HG02981 (cell line): ENCODE data around the gene MTCL1.

Experiments
- ATAC-seq: cut with Tn5 transposase; IDR thresholded peaks from one replicate; pipeline ENCODE4 v1.9.1; 2021; ENCODE audit warnings: mild to moderate bottlenecking, moderate library complexity; ENCODE audit not compliant: unreplicated experiment

The MTCL1 gene

DNA sequence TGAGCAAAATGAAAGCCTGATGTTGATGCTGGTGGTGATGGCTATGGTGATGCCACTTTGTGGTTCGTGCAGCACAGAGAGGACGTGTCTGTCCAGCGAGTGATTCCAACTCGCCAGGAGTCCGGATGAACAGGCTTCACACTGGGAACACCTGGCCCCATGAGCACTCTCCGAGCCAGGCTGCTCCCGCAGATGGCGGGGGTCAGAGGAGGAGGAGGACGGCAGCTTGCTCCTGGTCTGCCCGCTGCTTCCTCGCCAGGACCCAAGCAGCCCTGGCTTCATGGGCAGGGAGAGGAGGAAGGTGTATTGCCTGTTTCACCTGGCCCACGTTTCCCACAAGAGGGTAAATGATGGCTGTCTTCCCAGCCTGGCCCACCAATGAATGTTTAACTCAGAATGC, 121.6 kb downstream of the MTCL1 start:
- ATAC-seq: no peak

DNA sequence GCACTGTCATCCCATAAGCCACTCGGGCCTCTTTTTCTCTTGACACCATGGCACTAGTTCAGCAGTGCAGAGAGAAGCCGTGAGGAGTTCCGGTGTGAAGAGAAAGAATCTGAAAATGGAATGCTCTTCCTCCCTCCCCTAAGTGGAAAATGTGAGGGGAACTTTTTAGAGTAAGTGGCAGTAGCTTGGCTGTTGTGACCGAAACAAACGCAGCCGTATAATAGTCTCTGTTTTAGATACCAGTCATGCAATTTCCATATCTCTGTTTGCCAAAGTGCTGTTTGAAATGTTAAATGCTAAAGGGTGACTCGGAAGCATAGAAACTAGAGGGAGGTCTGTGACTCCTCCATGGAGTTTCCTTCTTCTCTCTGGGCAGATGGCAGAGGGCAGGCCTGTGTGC, 122.9 kb downstream of the MTCL1 start:
- ATAC-seq: no peak

- no peak for ATAC-seq
Measured at GRCh38 chr18:8828798-8829197, 123.4 kb downstream of the MTCL1 start.

DNA sequence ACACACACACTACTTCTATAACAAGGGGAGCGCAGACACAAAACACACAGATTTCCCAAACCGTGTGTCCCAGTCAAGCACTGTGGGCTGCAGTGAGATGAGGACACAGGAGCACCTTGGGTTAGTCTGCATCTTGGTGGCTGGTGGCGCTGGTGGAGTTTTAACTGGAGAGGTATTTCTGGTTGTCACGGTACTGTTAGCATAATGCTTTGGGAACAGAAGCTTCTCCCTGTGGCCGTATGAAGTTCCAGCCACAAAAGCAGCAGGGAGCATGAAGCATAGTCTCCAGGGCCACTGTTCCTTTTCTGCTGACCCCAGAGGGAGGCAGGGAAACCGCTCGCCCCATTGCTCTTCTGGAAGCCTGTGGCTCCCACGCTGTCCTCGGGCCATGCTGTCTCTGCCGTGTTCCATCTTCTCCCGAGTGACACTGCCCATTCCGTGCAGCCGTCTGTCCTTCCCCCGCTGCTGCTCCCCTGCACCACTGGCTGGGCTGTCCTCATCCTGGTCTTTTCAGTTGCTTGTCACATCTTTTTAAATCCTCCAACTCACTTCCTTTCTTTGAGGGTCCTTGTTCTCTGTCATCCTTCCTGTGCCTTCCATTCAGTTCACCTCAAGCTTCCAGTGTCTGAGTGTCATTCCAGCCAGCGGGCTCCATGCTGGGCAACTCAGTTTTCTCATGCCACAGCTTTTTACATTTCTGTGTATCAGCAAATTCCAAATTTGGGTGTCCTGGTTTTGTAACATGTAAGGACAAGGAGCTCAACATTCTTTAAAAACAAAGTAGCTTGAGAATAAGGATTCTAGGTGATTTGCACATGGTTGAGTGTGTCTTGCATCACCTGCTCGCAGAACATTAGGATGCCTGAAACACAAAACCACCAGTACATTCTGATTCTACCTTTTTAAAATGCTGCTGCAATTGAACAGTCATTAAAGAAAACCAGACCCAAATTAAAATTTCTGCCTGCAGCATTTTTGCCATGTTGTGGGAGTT, 125.0 kb downstream of the MTCL1 start:
- no peak for ATAC-seq

- no peak for ATAC-seq
Measured at GRCh38 chr18:8831112-8831511, 125.8 kb downstream of the MTCL1 start.

- ATAC-seq: no peak
Measured at GRCh38 chr18:8831531-8831930, 126.2 kb downstream of the MTCL1 start.

GRCh38 chr18:8833480-8833879, 128.1 kb downstream of the MTCL1 start:
- no peak for ATAC-seq

- no peak for ATAC-seq
Measured at GRCh38 chr18:8834881-8835280, 129.5 kb downstream of the MTCL1 start.

DNA sequence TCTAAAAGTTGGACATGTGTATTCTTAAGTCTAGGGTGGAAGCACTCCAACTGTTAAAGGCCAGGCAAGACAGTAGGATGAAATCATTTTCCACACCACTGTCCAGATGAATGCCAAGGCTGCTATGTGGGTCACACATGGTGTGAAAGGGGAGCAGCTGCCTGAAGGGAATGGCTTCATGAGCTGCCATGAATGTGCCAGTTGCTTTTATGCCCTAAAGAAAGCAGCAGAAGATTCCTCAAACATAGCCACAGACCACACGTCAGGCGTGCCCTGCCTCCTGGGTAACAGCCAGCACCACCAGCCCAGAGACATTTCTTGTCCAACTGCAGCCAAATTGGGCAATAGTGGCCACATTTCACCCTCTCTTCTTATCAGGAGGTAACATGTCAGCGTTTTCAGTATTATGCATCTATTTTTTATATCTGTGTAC, 130.2 kb downstream of the MTCL1 start:
- no peak for ATAC-seq

DNA sequence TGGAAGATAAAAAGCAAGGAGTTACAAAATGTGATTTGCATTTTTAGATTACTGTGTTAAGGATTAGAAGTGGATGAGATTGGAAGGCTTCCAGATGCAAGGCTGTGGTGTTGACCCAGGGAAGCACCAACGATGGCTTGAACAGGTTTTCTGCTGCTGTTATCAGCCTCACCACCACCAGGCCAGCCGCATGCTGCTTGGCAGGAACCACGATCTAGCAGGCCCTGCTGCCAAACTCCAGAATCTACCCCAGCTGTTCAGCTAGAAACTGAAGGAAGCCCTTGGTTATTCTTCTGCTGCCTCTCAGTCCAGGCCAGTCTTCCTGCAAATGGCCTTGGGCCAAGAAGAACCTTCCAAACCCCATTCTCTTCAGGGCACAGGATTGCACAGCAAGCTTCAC, 133.9 kb downstream of the MTCL1 start:
- no peak for ATAC-seq

DNA sequence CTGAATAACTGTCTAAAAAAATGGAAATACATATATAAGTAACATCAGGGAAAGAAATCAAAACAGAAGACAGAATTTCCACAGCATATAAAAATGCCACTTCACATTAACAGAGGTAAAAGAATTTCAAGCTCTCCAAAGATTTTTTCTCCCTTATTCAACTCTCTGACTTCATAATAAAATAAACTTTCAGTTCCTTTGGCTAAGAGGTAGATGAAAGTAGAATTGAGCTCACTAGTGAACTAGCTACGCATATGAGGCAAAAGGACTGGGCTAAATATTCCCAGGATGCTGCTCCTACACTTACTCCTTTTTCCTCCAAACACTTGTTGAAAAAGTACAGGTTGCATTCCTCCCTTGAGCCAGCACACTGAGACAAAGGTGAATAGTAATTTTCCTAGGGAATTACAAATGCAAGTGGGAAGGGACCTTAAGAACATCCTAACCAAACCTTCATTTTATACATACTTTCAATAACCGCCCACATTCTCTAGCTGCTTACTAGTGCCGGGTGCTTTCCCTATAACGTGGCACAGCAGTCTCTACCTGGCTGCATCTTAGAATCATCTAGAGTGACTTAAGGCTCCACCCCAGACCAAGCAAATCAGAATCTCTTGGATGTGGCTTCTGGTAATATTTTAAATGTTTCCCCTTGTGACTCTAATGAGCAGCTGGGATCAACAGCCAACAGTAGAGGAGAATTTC, 136.6 kb downstream of the MTCL1 start:
- no peak for ATAC-seq

DNA sequence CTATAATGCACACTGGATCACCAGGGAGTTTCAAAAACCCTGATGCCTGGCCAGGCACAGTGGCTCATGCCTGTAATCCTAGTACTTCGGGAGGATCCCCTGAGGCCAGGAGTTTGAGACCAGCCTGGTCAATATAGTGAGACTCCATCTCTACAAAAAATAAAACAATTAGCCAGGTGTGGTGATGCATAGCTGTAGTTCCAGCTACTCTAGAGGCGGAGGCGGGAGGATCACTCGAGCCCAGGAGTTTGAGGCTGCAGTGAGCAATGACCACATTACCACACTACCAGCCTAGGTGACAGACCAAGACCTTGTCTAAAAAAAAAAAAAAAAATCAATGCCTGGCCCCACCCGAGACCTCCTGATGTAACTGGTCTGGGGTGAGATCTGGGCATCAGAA, 137.2 kb downstream of the MTCL1 start:
- ATAC-seq: no peak

- no peak for ATAC-seq
Measured at GRCh38 chr18:8843005-8843404, 137.6 kb downstream of the MTCL1 start.

GRCh38 chr18:8844721-8845148, 139.4 kb downstream of the MTCL1 start:
- no peak for ATAC-seq

- no peak for ATAC-seq
Measured at GRCh38 chr18:8845506-8845905, 140.2 kb downstream of the MTCL1 start.

- no peak for ATAC-seq
Measured at GRCh38 chr18:8847066-8847755, 141.9 kb downstream of the MTCL1 start.

GRCh38 chr18:8847900-8848299, 142.5 kb downstream of the MTCL1 start:
- no peak for ATAC-seq

GRCh38 chr18:8848541-8848940, 143.2 kb downstream of the MTCL1 start:
- ATAC-seq: no peak

DNA sequence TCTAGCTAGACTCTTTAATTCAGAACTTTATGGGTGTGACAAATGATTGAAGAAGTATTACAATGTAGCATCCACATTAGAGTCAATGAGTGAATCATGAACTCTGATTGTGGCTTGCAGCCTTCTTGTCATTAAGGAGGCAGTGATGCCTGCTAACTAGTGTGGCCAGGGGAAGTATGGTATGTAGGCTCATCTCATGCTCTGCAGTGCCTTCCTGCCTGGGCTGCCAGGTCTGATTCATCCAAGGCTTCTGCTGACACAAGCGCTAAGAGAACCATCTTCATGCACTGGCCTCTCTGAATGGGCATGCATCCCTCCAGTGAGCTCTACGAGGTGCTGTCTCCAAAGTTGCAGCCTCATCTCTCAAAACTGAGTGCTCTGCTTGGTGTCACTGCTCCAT, 144.3 kb downstream of the MTCL1 start:
- no peak for ATAC-seq

DNA sequence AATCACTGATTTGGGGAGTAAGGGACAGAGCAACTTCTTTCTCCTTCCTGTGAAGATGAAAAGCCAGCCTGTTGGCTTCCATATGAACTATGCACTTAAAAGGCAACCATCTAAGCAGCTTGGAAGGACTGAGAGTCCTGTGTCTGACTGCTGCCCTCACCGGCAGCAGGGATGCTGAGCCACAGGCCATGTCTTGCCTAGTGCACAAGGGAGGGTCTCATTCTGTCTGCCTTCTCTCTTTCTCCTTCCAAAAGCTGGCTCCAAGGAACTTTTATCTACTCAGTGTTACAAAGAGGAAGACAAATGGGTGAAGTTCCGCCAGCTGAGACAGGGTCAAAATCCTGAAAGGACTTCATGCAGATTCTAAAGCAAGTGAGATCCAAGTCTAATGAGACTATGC, 146.3 kb downstream of the MTCL1 start:
- no peak for ATAC-seq

DNA sequence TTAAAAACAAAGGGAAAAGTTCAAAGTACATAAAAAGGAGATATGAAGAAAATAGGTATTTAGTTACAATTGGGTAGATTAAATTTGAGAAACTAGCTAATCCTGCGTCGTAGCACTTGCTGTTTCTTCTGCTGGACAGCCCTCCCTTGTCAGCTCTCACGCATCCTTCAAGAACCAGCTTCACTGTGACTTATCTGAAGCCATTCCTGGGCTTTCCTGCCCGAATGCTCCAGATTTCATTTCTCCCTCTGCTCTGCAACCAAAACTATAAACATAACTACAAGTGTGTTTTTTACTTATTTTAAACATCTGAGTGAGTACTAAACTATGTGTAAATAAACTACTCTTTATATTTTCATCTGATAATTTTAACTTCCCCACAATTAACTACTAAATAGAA, 149.2 kb downstream of the MTCL1 start:
- no peak for ATAC-seq
